Stomach smooth muscle (tissue), 2 donors: ENCODE results near the gene MATR3.

Experiments used
- H3K27ac ChIP-seq: one replicate; pipeline ENCODE4 v1.7.0; 2013; ENCODE audit warnings: mild to moderate bottlenecking, low read length, inconsistent platforms
- H3K27me3 ChIP-seq, 2 donors: one replicate each; pipeline ENCODE4 v1.7.0; 2013; ENCODE audit warnings: low read length in 2 of 2; ENCODE audit not compliant: insufficient read depth in 2 of 2, control insufficient read depth in 1 of 2
- H3K36me3 ChIP-seq, 2 donors: one replicate each; pipeline ENCODE4 v1.7.0; 2013; ENCODE audit warnings: low read length in 2 of 2; ENCODE audit not compliant: control insufficient read depth in 2 of 2, insufficient read depth in 2 of 2
- H3K4me1 ChIP-seq: one replicate; pipeline ENCODE4 v1.7.0; 2013; ENCODE audit warnings: low read length; ENCODE audit not compliant: control insufficient read depth, insufficient read depth
- H3K4me3 ChIP-seq, 2 donors: one replicate each; pipeline ENCODE4 v1.7.0; 2013; ENCODE audit warnings: low read length in 2 of 2
- H3K9ac ChIP-seq, 2 donors: one replicate each; pipeline ENCODE4 v1.7.0; 2013; ENCODE audit warnings: low read length in 2 of 2, mild to moderate bottlenecking in 1 of 2
- H3K9me3 ChIP-seq, 2 donors: one replicate each; pipeline ENCODE4 v1.7.0; 2013; ENCODE audit warnings: low read length in 2 of 2; ENCODE audit not compliant: control insufficient read depth in 2 of 2
- donor health status: healthy.
- donor health status: Pancreatic carcinoma.

MATR3 gene

GRCh38 chr5:139293507-139294373 lies at the start of gene MATR3:
Gene MATR3 (plus strand): TSS chr5:139293740. CDS start chr5:139307416, 13,676 bp downstream.
- Histone ChIP-seq H3K27ac (peak within 1 kb of the TSS; percentile 99), H3K4me1 (peaks cover 18% of the 10 kb centered on the region), H3K36me3 (no peaks in the 10 kb centered on the region), H3K9me3 (no peaks in the 10 kb centered on the region), H3K9ac (peak within 1 kb of the TSS; percentile 98 to 99), H3K27me3 (no peaks in the 10 kb centered on the region), H3K4me3 (peak within 1 kb of the TSS; percentile 93 to 97)

- no peak overlapping the region for H3K9ac ChIP-seq
- no peaks in the 10 kb centered on the region for H3K36me3 ChIP-seq
- H3K27me3 ChIP-seq = no peaks in the 10 kb centered on the region
- H3K27ac ChIP-seq = no peak overlapping the region
- no peak overlapping the region for H3K4me3 ChIP-seq
- no peaks in the 10 kb centered on the region for H3K9me3 ChIP-seq
- no peaks in the 10 kb centered on the region for H3K4me1 ChIP-seq
Observed at GRCh38 chr5:139245637-139246339, 47.8 kb upstream of the MATR3 start.

- Histone ChIP-seq H3K9me3 (no peaks in the 10 kb centered on the region), H3K27me3 (no peaks in the 10 kb centered on the region), H3K27ac (no peak overlapping the region), H3K36me3 (no peaks in the 10 kb centered on the region), H3K4me3 (no peak overlapping the region), H3K9ac (no peak overlapping the region), H3K4me1 (no peaks in the 10 kb centered on the region)
Observed at GRCh38 chr5:139246394-139246793, 47.1 kb upstream of the MATR3 start.

GRCh38 chr5:139248826-139249453 lies 44.6 kb upstream of the MATR3 start:
- H3K4me3 ChIP-seq = no peak overlapping the region
- no peaks in the 10 kb centered on the region for H3K9me3 ChIP-seq
- no peaks in the 10 kb centered on the region for H3K36me3 ChIP-seq
- no peaks in the 10 kb centered on the region for H3K27me3 ChIP-seq
- no peak overlapping the region for H3K9ac ChIP-seq
- no peaks in the 10 kb centered on the region for H3K4me1 ChIP-seq
- H3K27ac ChIP-seq = no peak overlapping the region

- Histone ChIP-seq H3K27ac (no peak overlapping the region), H3K9ac (no peak overlapping the region), H3K9me3 (no peaks in the 10 kb centered on the region), H3K36me3 (no peaks in the 10 kb centered on the region), H3K4me1 (no peaks in the 10 kb centered on the region), H3K27me3 (no peaks in the 10 kb centered on the region), H3K4me3 (no peak overlapping the region)
Observed at GRCh38 chr5:139251281-139251687, 42.3 kb upstream of the MATR3 start.

GRCh38 chr5:139251695-139252288 lies 41.7 kb upstream of the MATR3 start:
- H3K36me3 ChIP-seq = no peaks in the 10 kb centered on the region
- H3K9me3 ChIP-seq = no peaks in the 10 kb centered on the region
- H3K4me3 ChIP-seq = no peak overlapping the region
- no peaks in the 10 kb centered on the region for H3K4me1 ChIP-seq
- H3K9ac ChIP-seq = no peak overlapping the region
- H3K27me3 ChIP-seq = no peaks in the 10 kb centered on the region
- no peak overlapping the region for H3K27ac ChIP-seq

GRCh38 chr5:139253115-139253514 lies 40.4 kb upstream of the MATR3 start:
- Histone ChIP-seq H3K27ac (no peak overlapping the region), H3K27me3 (no peaks in the 10 kb centered on the region), H3K9ac (no peak overlapping the region), H3K36me3 (no peaks in the 10 kb centered on the region), H3K9me3 (no peaks in the 10 kb centered on the region), H3K4me1 (no peaks in the 10 kb centered on the region), H3K4me3 (no peak overlapping the region)

GRCh38 chr5:139256820-139257219 lies 36.7 kb upstream of the MATR3 start:
- Histone ChIP-seq H3K36me3 (no peaks in the 10 kb centered on the region), H3K27me3 (no peaks in the 10 kb centered on the region), H3K9ac (no peak overlapping the region), H3K27ac (no peak overlapping the region), H3K9me3 (no peaks in the 10 kb centered on the region), H3K4me3 (no peak overlapping the region), H3K4me1 (no peaks in the 10 kb centered on the region)

- Histone ChIP-seq H3K4me1 (peaks cover 8% of the 10 kb centered on the region), H3K9ac (peak overlapping the region; percentile 23 to 58), H3K27ac (peak overlapping the region; percentile 37), H3K9me3 (no peaks in the 10 kb centered on the region), H3K27me3 (no peaks in the 10 kb centered on the region), H3K4me3 (no peak overlapping the region), H3K36me3 (no peaks in the 10 kb centered on the region)
Observed at GRCh38 chr5:139262059-139262741, 31.3 kb upstream of the MATR3 start.
